Stimulated activated CD8-positive, alpha-beta memory T cell treated with anti-CD3 and anti-CD28 coated beads, Interleukin-4, amount 100 ng/mL, for 48 hours (primary cell): ENCODE measurements around the gene MBNL2.

Source experiments
- DNase-seq: peaks from one replicate; pipeline ENCODE4 v3.0.0-alpha.2; 2020

The MBNL2 gene

DNA sequence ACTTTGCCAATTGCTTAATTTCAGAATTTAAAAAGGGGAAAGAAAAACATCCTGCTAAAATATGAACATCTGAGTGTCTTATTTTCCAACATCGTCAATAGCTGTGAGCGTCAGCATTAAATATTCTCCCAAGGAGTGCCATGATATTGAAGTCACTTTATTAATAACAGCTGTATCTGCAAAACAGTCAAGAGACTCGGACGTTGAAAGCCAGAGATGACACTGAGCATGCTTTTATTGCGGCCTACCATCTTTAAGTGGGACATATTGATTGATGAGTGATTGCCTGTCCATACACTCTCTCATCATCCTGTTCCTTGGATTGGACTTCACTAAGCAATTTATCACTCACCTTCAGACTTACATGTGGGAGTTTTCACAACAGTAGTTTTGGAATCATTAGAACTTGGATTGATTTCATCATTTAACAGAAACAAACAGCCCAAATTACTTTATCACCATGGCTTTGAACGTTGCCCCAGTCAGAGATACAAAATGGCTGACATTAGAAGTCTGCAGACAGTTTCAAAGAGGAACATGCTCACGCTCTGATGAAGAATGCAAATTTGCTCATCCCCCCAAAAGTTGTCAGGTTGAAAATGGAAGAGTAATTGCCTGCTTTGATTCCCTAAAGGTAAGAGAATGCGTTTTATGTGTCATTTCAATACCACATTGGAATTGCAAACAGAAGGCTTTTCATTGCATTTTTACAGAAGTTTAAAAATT is 53.8 kb downstream of the MBNL2 start:
- DNase-seq = no peak

GRCh38 chr13:97276862-97277269 is 54.7 kb downstream of the MBNL2 start:
- no peak for DNase-seq

DNA sequence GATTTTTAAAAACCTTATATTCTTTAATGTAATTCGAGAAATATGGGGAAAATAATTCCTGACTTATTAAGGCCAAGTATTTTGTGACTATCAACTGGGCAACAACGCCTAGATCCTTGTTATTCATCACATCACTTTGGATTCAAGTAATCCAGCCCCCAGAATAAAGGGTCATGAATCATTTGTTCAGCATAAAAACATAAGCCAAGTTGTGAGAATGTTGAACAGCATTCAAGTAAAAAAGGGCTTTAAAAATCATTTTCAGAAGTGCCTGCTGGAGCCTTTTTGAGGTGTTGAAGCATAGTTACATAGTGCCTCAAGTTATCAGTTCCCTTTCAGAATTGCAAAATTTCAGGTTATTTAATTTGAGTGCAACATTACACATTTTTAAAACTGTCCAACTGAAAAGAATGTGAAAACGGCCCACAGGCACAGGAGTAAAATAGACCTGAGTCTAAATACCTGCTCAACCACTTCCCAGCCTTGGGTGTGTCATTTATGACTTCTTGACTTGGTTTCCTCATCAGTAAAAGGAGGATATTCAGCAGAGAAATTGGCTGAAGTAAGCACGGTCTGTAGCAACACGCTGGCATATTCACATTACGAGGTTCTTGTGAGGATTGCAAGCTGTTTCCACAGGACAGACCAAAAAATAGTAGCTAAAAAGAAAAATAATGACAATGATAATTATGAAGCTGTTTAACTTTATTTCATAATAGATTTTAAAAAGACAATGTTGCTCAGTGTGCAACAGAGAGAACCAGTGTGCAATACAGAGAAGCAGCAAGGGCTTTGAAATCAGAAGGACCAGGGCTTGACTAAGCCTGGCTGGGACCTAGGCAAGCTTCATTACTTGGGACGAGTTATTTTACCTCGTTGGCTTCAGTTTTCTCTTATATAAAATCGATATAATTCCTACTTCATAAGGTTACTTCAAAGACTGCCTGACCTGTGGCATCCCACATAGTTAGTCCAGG is 56.6 kb downstream of the MBNL2 start:
- no peak for DNase-seq

DNA sequence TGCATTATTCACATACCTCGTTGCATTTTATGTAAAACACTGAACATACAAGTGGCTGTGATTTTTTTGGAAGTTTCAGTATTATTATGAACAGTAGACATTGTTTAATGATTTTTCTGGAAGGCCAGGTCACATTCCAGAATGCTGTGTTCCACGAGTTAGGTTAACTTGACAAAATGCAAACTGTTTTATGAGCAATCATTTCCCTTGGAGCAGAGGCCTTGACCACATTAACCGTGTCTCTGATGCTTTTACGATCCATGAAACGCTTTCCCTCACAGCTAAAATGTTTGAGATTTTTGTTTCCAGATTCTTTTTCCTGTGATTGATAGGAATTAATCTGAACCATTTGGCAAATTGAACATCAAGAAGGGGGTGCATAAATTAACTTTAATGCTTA is 57.8 kb downstream of the MBNL2 start:
- DNase-seq = no peak

GRCh38 chr13:97280478-97280877 is 58.3 kb downstream of the MBNL2 start:
- DNase-seq = no peak

- DNase-seq = no peak
Measured at GRCh38 chr13:97281028-97281427, 58.9 kb downstream of the MBNL2 start.

DNA sequence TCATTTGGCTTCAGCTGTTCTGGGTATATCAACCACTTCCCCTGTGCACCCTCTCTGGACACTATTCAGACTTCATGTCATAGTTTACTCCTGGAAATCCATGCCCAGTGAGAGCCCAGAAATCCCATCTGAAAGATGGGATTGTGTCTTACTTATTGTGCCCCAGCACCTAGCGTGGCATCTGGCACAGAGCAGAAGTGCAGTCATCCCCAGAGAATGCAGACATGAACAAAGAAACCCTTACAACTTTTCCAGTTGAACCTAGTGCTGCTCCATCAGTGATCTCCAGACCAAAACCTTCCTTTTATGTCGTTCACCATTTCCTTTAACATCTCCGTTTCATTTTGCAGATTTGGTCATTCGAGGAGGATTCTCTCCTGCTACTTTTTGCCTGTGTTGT is 60.6 kb downstream of the MBNL2 start:
- DNase-seq = no peak

DNA sequence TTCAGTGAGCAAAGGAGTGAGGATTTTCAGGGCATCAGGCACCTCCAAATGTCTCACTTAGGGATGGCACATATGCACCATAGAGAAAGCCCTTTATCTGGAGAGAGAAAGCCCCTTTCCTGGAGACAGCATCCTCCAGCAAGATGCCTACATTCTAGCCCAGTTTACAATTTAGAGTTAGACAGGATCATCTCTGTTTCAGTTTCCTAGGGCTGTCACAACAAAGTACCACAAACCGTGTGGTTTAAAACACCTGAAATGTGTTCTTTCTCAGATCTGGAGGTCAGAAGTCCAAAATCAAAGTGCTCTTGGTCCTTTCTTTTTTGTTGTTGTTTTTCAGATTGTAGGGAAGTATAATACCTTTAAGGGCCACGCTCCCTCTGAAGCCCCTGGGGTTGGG is 61.8 kb downstream of the MBNL2 start:
- DNase-seq = no peak

DNA sequence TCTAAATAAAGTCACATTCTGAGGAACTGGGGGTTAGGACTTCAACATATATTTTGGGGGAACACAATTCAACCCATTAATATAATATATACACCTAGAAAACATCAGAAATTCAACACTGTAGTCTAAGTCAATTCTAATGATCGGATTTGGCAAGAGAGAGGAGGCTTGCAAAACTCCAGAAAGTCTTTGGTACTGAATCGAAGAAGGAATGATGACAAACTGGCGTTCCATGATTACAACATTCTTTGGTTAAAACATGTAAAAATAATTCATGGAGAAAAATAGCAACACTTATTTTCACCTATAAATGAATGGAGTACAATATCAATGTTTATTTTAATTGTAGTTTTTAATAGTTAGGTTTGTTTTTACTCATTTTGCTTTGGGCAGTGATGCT is 62.4 kb downstream of the MBNL2 start:
- DNase-seq = no peak

DNA sequence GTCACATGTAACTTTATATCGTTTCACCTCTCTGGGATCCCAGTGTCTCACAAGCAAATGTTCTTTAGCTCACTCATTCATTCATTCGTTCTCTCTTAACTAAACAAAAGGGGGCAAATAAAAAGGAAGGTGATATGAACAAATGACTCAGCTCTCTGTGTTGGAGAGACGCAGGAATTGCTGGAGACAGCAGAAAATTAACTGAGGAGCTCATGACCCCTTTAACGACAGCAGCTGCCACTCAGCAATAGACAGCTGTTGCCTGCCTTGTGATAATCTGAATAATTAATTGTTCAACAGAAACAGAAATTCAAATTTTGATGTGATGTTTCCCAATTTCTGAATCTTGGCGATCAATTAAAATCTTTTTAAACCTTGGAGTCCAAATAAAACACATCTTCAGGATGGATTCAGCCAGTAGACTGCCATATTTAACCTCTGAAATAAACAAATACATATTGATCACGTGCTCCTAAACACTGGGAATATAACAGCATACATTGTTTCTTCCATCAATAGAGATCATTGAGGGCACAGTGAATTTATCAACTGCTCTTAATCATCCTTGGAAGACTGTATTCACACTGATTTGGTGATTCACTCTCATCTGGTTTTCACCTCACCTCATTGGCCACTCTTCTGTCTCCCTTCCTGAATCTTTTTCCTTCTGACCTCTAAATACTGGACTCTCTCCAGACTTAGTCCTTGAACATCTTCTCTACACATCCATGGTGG is 63.3 kb downstream of the MBNL2 start:
- no peak for DNase-seq

GRCh38 chr13:97286317-97287046 is 64.3 kb downstream of the MBNL2 start:
- DNase-seq = no peak

- no peak for DNase-seq
Measured at GRCh38 chr13:97287047-97287383, 64.9 kb downstream of the MBNL2 start.

DNA sequence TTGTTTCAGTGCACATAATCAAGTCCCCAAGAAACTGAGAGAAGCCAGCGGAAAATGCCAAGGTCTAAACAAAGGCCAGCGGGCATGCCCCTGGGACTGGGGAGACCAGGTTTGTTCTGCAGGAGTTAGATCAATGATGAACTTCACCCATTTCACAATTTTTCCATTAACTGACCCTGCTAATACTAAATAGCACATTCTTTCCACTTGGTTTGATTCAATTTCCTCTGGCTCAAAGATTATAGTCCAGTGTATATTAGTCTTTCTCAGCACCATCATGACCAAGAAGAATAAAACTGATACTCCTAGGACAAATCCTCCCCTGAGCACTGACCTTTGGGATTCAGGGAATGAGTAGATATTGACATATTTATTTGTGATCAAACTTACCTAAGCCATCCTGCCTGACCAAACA is 66.4 kb downstream of the MBNL2 start:
- DNase-seq = no peak

DNA sequence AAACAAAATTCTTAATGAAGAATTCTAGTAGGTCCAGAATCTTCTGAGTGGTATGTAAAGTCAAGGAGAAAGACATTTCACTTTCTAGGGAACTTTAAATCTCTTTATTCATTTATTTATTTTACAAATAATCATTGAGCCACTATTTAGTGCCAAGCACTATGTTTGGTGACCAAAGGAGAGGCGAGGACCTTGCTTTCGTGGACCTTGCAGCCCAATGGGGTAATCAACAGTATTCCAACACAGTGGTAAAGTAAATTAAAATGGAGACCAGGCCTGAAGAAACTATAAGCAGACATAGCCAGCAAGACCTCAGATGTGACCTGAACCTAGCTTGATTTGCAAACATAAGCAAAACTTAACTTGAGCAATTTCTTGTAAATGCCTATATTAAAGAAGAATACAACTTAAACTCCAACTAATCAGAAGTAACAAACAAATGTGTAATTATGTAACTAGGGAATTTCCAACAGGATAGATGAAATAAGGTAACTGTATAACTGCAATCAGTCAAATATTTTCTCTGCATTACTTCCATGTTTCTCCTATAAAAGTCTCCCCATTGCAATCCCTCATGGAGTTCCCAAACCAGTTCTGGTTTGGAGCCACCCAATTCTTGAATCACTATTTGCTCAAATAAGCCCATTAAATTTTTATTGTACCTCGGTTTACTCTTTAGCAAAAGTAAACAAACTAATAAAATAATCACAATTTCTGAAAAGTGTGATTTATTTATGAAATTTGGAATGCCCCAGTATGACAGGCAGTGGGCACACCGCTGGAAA is 67.6 kb downstream of the MBNL2 start:
- no peak for DNase-seq

GRCh38 chr13:97295283-97296182 is 73.4 kb downstream of the MBNL2 start:
- no peak for DNase-seq

- DNase-seq = no peak
Measured at GRCh38 chr13:97296740-97297139, 74.6 kb downstream of the MBNL2 start.

- DNase-seq = no peak
Measured at GRCh38 chr13:97298816-97299215, 76.7 kb downstream of the MBNL2 start.

- DNase-seq = no peak
Measured at GRCh38 chr13:97300871-97301270, 78.7 kb downstream of the MBNL2 start.

GRCh38 chr13:97301382-97302095 is 79.4 kb downstream of the MBNL2 start:
- DNase-seq = no peak

DNA sequence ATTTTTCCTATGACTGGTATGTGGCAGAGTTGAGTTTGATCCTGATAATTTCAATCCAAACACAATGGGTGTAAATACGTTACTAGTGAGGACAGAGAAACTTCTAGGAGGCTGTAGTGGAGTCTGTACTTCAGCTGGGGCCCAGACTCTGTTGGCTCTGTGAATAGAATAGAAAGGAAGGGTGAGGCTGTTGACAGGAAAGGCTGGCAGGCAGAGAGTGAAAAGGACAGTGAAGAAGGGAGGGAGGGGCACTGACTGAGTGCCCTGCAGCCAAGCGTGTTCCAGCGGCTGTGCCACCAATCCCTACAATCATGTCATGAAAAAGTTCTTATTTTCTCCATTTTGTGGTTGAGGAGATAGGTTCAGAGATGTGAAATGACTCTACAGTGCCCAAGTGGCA is 80.5 kb downstream of the MBNL2 start:
- DNase-seq = no peak
